IPS-18c (cell line): Measurements from ENCODE around the gene CUL5.
"Not testable (repeated sequence)": the region's sequence is repeated elsewhere in the genome, so short reads cannot be mapped to it uniquely, and the experiment has no call there.

ENCODE experiments used
- H3K4me3 ChIP-seq: 2 replicates; pipeline ENCODE4 v1.7.0; 2013; ENCODE audit warnings: low read depth, mild to moderate bottlenecking, low read length, moderate library complexity; ENCODE audit not compliant: insufficient read depth
- H3K9me3 ChIP-seq: one replicate; pipeline ENCODE4 v1.6.1; 2013; ENCODE audit warnings: mild to moderate bottlenecking, low read length, moderate library complexity; ENCODE audit not compliant: control insufficient read depth, insufficient read depth

CUL5 gene

DNA sequence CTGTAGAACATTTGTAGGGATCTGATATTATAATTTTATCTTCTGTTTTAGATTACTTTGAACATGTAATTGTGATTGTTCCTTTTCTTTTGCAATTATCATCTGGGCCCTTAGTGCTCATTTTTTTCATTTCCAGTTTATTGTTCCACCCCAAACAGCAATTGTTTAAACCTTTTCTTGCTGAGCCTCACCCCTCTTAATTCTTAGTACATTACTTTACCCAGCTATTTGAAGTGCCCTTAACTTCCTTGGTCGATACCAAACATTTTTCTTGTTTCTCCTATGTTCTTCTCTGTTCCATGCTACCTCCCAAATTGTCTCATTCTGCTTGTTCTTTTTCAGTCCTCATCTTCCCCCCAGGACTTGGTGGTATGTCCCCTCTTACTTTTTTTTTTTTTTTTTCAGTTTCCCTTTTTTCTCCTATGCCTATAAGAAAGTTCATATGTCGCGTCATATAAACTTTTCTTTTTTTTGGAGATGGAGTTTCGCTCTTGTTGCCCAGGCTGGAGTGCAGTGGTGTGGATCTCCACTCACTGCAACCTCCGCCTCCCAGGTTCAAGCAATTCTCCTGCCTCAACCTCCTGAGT, 3.5 kb downstream of the CUL5 start:
- H3K9me3 ChIP-seq: no peaks in the 10 kb centered on the region
- no peak overlapping the region for H3K4me3 ChIP-seq

DNA sequence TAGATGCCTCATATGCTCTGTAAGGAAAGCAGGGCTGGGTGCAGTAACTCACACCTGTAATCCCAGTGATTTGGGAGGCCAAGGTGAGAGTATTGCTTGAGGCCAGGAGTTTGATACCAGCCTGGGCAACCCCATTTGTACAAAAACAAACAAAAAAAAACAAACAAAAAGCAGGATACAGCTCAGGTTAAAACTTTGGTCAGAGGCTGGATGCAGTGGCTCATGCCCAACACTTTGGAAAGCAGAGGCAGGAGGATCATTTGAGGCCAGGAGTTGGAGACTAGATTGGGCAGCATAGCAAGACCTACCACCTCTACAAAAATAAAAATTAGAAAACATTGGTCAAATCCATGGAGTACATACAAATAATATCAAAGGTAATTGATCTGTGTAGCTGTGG, 7.9 kb downstream of the CUL5 start:
- Histone ChIP-seq H3K9me3 (no peaks in the 10 kb centered on the region), H3K4me3 (no peak overlapping the region)

DNA sequence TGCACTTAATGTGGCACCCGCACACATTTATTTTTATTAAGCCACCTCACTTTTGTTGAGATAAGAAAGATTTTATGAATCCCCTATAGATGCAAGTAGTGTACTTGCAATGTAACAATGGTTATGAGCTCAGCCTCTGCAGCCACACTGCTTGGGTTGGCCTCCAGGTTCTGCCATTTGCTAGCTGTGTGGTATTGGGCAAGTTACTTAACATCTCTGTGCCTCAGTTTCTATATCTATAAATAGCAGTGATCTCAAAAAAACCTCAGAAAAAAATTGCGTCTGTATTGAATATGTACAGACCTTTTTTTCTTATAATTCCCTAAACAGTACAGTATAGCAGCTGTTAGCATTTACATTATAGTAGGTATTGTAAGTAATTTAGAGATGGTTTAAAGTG, 10.0 kb downstream of the CUL5 start:
- no peaks in the 10 kb centered on the region for H3K9me3 ChIP-seq
- no peak overlapping the region for H3K4me3 ChIP-seq

DNA sequence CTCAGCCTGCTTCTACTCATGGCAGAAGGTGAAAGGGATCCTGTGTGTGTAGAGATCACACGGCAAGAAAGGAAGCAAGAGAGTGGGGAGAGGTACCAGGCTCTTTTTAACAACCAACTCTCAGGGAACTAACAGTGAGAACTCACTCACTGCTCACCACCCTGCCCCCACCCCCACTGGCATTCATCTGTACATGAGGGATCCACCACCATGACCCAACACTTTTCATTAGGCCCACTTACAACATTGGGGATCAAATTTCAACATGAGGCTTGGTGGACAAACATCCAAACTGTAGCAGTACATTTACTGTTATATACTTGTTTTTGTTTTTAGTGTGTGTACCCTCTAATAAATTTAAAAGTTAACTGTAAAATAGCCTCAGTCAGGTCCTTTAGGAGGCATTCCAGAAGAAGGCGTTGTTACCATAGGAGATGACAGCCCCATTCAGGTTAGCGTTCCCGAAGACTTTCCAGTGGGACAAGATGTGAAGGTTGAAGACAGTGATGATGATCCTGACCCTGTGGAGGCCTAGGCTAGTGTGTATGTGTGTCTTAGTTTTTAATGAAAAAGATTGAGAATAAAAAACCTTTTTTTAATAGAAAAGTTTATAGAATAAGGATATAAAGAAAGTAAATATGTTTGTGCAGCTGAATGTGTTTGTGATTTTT, 11.3 kb downstream of the CUL5 start:
- Histone ChIP-seq H3K9me3 (no peaks in the 10 kb centered on the region), H3K4me3 (no peak overlapping the region)

DNA sequence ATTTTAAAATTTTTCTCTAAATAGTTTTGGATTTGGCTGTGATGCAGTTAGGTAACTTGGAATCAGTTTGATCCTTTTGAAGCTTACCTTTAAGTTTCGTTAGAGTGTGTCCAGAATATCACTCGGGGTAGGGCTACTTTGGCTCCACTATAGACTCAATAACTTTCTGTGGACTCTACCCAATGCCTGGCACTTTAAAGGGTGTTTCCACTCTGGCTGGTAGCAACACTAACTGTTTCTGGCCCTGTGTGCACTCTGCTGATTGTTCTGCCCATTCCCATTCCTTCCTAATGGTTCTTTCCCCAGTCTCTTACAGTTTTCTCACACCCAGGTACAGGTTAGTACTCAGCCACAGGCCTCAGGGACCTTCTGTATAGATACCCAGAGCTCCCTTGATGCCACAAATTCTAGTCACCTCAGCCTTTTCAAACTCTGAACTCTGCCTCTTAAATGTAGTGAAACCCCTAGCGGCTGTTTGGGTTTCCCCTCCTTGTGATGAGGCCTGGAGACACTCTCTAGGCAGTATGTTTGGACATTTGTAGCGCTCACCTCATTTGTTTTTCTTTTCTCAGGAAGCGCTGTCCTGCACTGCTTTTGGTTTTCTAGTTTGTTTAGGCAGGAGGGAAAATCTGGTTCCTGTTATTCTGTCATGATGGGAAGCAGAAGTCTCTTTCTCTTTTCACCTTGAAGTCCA, 16.8 kb downstream of the CUL5 start:
- no peak overlapping the region for H3K4me3 ChIP-seq
- no peaks in the 10 kb centered on the region for H3K9me3 ChIP-seq

DNA sequence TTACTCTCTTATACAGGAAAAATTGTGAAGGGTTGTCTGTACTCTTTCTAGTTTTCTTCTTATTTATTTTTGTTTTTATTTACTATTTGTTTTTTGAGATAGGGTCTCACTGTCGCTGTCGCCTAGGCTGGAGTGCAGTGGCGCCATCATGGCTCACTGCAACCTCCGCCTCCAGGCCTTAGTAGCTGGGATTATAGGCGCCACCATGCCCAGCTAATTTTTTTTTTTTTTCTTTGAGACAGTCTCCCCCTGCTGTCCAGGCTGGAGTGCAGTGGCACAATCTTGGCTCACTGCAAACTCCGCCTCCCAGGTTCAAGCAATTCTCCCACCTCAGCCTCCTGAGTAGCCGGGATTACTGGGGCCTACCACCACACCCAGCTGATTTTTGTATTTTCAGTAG, 18.4 kb downstream of the CUL5 start:
- no peaks in the 10 kb centered on the region for H3K9me3 ChIP-seq
- H3K4me3 ChIP-seq: no peak overlapping the region

DNA sequence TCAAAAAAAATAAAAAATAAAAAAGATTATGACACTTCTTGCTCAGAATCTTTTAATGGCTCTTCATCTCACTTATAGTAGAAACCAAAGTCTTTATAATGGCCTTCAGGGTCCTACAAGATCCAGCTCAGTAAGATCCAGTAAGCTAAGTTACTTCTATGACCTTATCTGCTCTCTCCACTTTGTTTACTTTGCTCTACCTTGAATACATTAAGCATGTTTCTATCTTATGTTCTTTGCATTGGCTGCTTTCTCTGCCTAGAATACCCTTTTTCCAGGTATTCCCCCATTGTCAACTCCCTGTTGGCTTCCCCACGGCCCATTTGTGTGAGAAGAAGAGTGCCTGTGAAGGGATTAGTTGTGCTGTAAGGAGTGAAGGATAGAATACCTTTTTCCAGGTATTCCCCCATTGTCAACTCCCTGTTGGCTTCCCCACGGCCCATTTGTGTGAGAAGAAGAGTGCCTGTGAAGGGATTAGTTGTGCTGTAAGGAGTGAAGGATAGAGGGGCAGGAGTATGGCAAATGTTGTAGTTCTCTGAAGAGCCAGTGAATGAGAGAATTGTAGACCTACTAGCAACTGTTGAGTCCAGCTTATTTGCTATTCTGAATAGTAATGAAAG, 20.2 kb downstream of the CUL5 start:
- H3K4me3 ChIP-seq, H3K9me3 ChIP-seq: not testable (repeated sequence)

DNA sequence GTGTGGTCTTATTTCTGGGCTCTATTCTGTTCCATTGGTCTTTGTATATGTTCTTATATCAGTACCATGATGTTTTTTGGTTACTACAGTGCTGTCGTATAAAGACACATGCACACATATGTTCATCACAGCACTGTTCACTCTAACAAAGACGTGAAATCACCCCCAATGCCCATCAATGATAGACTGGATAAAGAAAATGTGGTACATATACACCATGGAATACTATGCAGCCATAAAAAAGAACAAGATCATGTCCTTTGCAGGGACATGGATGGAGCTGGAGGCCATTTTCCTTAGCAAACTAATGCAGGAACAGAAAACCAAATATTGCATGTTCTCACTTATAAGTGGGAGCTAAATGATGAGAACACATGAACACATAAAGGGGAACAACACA, 22.9 kb downstream of the CUL5 start:
- H3K9me3 ChIP-seq, H3K4me3 ChIP-seq: not testable (repeated sequence)

DNA sequence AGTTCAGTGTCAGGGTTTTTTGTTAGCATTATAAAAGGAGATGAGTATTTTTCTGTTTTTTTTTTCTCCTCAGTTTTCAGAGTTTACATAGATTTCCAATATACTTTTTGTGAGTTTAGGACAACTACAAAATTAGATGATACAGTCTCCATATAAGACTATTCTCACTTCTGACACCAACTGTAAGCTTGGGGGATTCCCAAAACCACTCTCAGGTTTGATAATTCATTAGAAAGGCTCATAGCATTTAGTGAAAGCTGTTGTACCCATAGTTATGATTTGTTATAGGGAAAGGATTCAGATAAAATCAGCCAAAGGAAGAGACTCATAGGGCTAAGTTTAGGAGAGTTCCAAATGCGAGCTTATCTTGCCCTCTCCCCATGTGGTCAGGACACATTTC, 24.1 kb downstream of the CUL5 start:
- Histone ChIP-seq H3K4me3 (no peak overlapping the region), H3K9me3 (no peaks in the 10 kb centered on the region)

DNA sequence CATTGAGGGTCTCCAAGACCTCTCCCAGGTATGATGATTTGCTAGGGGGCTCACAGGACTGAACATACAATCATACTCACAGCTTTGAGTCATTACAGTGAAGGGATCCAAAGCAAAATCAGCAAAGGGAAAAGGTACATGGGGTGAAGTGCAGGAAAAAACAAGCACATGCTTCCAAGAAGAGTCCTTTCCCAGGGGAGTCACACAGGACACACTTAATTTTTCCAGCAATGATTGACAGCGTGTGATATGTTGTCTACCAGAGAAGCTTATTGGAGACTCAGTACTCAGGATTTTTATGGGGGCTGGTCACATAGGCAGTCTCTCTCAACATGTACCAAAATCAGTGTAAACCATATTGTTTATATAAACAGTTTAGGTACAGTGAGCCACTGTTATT, 25.3 kb downstream of the CUL5 start:
- H3K4me3 ChIP-seq: no peak overlapping the region

DNA sequence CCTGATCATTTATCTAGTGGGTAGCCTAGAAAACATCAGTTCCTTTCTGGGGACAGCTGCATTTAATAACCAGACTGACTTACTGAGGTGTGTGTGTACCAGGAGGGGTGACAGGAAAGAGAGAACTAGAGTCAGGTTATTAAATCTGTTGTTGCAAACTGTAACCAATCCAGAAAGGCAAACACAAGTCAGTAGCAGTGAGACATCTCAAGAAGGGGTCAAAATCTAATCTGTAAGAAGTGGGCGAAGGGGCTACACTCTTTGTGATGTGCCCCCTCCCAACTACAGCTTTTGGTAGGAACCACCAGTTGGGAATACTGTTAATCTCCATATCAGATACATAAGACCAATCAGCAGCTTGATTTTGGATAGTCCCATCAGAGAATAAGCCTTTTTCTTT, 26.3 kb downstream of the CUL5 start:
- H3K4me3 ChIP-seq: no peak overlapping the region

More for the DNA sequence above, 25.3 kb downstream of the CUL5 start:
- H3K9me3 ChIP-seq: no peaks in the 10 kb centered on the region

DNA sequence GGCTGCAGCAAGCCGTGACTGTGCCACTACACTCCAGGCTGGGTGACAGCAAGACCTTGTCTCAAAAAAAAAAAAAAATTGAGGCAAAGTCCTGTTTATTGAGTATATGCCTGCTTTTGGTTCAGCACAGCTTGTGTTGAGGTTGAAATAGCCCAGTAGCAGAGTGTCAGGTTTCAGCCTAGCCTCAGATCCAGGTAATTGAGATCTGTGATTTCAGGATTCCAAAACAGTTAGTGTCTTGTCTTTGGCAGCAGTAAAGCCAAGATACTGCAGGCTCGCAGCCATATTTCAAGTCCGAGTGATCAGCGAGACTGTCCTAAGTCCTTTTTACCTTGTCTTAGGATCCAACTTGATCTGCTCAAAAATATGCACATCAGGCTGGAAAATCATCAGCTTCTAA, 27.0 kb downstream of the CUL5 start:
- Histone ChIP-seq H3K4me3 (no peak overlapping the region), H3K9me3 (no peaks in the 10 kb centered on the region)

More for the DNA sequence above, 26.3 kb downstream of the CUL5 start:
- no peaks in the 10 kb centered on the region for H3K9me3 ChIP-seq

DNA sequence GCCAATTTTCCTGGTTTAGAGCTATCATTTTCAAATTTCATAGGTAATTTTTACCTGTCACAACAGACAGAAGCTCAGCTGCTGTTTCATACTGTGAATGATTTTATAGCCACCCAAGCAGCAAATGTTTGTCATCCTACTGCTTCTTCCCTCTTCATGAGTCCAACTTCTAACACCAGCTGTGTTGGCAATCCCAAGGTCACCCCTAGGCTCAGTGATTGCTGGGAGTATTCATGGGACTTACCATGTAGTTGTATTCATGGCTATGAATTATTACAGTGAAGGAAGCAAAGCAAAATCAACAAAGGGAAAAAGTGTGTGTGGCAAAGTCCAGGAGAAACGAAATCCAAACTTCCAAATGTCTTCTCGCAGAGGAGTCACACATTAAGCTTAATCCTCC, 28.5 kb downstream of the CUL5 start:
- Histone ChIP-seq H3K4me3 (no peak overlapping the region), H3K9me3 (no peaks in the 10 kb centered on the region)

DNA sequence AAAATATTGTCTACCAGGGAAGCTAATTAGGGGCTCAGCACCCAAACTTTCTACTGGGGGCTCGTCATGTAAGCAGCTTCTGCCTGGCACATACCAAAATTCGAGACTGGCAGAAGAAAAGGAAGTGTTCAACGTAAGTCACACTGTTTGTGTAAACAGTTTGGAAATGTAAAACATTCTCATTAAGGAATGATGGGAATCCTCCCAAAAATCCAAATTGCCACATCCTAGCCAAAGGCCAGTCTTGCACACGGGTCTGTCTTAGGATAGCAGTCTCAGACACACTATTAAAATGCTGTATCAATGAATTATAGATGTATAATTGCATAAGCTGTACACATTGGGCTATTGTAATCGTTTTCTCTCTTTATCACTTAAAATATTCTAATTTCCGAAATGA, 28.9 kb downstream of the CUL5 start:
- H3K9me3 ChIP-seq: no peaks in the 10 kb centered on the region
- H3K4me3 ChIP-seq: no peak overlapping the region

DNA sequence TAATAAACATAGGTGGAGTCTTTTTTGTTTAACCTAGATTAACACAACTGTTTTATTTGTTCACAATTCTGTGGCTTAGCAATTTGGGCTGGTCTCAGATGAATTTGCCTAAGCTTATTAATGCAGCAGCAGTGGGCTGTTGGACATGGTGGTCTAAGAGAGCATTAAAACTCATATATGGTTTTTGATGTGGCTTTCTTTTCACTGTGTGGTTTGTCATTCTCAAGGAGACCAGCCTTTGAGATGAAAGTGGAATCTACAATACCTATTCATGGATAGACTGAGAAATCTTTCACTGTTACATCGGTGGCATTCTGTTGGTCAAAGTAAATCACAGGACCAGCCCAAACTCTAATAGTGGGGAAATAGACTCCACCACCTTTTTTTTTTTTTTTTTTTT, 39.6 kb downstream of the CUL5 start:
- H3K9me3 ChIP-seq: no peaks in the 10 kb centered on the region
- H3K4me3 ChIP-seq: no peak overlapping the region

DNA sequence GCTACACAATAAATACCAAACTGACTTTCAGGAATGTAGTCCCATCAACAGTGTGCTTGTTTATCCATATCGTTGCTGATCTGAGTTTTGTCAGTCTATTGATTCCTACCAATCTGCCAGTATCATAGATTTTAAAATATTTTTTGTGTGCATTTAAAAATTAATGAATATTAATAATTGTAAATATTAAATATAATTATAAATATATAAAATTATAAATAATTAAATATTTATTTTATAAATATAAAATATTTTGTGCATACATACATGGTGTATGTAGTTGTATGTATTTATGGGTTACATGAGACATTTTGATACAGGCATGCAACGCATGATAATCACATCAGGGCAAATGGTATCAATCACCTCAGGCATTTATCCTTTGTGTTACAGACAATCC, 53.6 kb downstream of the CUL5 start:
- Histone ChIP-seq H3K4me3 (no peak overlapping the region), H3K9me3 (no peaks in the 10 kb centered on the region)

DNA sequence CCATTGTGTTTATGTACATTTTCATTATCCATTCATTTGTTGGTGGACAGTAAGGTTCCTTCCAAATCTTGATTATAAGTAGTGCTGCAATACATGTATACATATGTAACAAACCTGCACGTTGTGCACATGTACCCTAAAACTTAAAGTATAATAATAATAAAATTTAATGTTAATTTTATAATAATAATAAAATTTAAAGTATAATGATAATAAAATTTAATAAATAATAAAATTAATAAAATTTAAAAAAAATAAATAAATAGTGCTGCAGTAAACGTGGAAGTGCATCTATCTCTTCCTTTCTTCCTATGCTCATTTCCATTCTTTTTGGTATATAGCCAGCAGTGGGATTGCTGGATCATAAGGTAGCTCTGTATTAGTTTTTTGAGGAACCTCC, 54.7 kb downstream of the CUL5 start:
- no peak overlapping the region for H3K4me3 ChIP-seq
- no peaks in the 10 kb centered on the region for H3K9me3 ChIP-seq

DNA sequence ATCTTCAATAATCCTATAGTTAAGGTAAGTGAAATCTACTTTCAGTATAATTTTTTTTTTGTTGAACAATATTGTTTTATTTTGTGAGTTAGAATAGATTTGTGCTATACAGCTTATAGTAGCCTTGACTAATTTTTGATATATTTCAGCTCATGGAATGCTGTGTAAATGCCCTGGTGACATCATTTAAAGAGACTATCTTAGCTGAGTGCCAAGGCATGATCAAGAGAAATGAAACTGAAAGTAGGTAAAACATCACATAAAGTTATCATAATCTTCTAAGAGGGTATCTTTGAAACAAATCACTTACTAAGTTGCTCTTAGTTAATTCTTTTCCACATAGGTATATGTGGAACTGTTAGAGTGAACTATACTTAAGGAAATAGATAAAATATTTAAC, 61.2 kb downstream of the CUL5 start:
- H3K4me3 ChIP-seq: no peak overlapping the region
- no peaks in the 10 kb centered on the region for H3K9me3 ChIP-seq
